Neural cell (in vitro differentiated cells): ENCODE results near the gene STX16. TPM values are rescaled to one million over a fixed set of nuclear protein-coding genes. Genes with fewer than 3 reads are reported as not detected.

Experiments
- H2AFZ ChIP-seq: fragments of 200-600, 300-800 bp; sonication (generic), shearing (Covaris generic); 2 replicates; pipeline ENCODE4 v1.6.0; 2014; ENCODE audit warnings: low read depth, mild to moderate bottlenecking, antibody characterized with exemption, low read length, moderate library complexity
- H3F3A ChIP-seq: fragments of 200-600 bp; shearing (Covaris generic); 2 replicates; pipeline ENCODE4 v1.6.1; 2016; ENCODE audit warnings: mild to moderate bottlenecking, moderate library complexity, mixed read lengths, antibody characterized with exemption, low read length; ENCODE audit not compliant: insufficient read depth, poor library complexity, severe bottlenecking
- H3K27ac ChIP-seq: fragments of 200-600, 300-800 bp; sonication (generic), shearing (Covaris generic); 2 replicates; pipeline ENCODE4 v1.5.1; 2014; ENCODE audit warnings: mild to moderate bottlenecking, low read length, moderate library complexity
- H3K27me3 ChIP-seq: fragments of 300-800, 200-600 bp; sonication (generic), shearing (Covaris generic); 2 replicates; pipeline ENCODE4 v1.6.0; 2014; ENCODE audit warnings: mild to moderate bottlenecking, low read depth, low read length, moderate library complexity; ENCODE audit not compliant: insufficient read depth
- H3K36me3 ChIP-seq: fragments of 300-800, 200-600 bp; sonication (generic), shearing (Covaris generic); 2 replicates; pipeline ENCODE4 v1.5.1; 2014; ENCODE audit warnings: mild to moderate bottlenecking, antibody characterized with exemption, low read length, moderate library complexity; ENCODE audit not compliant: insufficient read depth
- H3K4me2 ChIP-seq: fragments of 300-800, 200-600 bp; sonication (generic), shearing (Covaris generic); 2 replicates; pipeline ENCODE4 v1.6.0; 2014; ENCODE audit warnings: mild to moderate bottlenecking, low read length
- H3K4me3 ChIP-seq: fragments of 300-800, 200-600 bp; sonication (generic), shearing (Covaris generic); 2 replicates; pipeline ENCODE4 v1.5.1; 2014; ENCODE audit warnings: mild to moderate bottlenecking, low read length, moderate library complexity
- H3K79me2 ChIP-seq: fragments of 200-600 bp; shearing (Covaris generic); replicated peaks from 2 replicates; pipeline ENCODE4 v1.6.0; 2014; ENCODE audit warnings: mild to moderate bottlenecking, low read length, moderate library complexity; ENCODE audit not compliant: insufficient read depth
- H3K9ac ChIP-seq: fragments of 300-800, 200-600 bp; sonication (generic), shearing (Covaris generic); 2 replicates; pipeline ENCODE4 v1.6.1; 2016; ENCODE audit warnings: mild to moderate bottlenecking, low read length, mixed read lengths
- H3K9me2 ChIP-seq: fragments of 200-600 bp; shearing (Covaris generic); 2 replicates; pipeline ENCODE4 v1.6.1; 2016; ENCODE audit warnings: mild to moderate bottlenecking, low read length, mixed read lengths; ENCODE audit not compliant: insufficient read depth
- H3K9me3 ChIP-seq: fragments of 200-600, 300-800 bp; sonication (generic), shearing (Covaris generic); 2 replicates; pipeline ENCODE4 v1.6.1; 2016; ENCODE audit warnings: mild to moderate bottlenecking, mixed run types, low read length, moderate library complexity, mixed read lengths
- H4K20me1 ChIP-seq: fragments of 200-600 bp; shearing (Covaris generic); 2 replicates; pipeline ENCODE4 v1.6.1; 2016; ENCODE audit warnings: mild to moderate bottlenecking, mixed run types; ENCODE audit not compliant: insufficient read depth
- EP300 ChIP-seq: fragments of 450-650 bp; conservative IDR thresholded peaks from 2 replicates; pipeline ENCODE4 v1.6.1; 2014; ENCODE audit warnings: antibody characterized with exemption, mild to moderate bottlenecking, moderate library complexity; ENCODE audit not compliant: poor library complexity, severe bottlenecking
- EZH2 ChIP-seq: fragments of 200-600, 300-800 bp; shearing (Covaris generic), sonication (generic); IDR thresholded peaks from 2 replicates; pipeline ENCODE4 v1.6.1; 2014; ENCODE audit warnings: antibody characterized with exemption, low read length, borderline replicate concordance, mild to moderate bottlenecking; ENCODE audit not compliant: insufficient read depth, poor library complexity, severe bottlenecking
- MXI1 ChIP-seq: fragments of 450-650 bp; conservative IDR thresholded peaks from 2 replicates; pipeline ENCODE4 v1.6.1; 2014; ENCODE audit warnings: antibody characterized with exemption, mild to moderate bottlenecking; ENCODE audit not compliant: poor library complexity, severe bottlenecking
- POLR2AphosphoS5 ChIP-seq: IDR thresholded peaks from 2 replicates; pipeline ENCODE4 v1.6.1; 2012
- RAD21 ChIP-seq: fragments of 450-650 bp; conservative IDR thresholded peaks from 2 replicates; pipeline ENCODE4 v1.6.1; 2014; ENCODE audit warnings: antibody characterized with exemption, mild to moderate bottlenecking, moderate library complexity
- SMC3 ChIP-seq: fragments of 450-650 bp; conservative IDR thresholded peaks from 2 replicates; pipeline ENCODE4 v1.6.1; 2014; ENCODE audit warnings: antibody characterized with exemption, mild to moderate bottlenecking, moderate library complexity; ENCODE audit not compliant: poor library complexity
- TAF1 ChIP-seq: IDR thresholded peaks from 2 replicates; pipeline ENCODE4 v1.6.1; 2012; ENCODE audit warnings: low read depth
- polyA plus RNA-seq: library from polyadenylated mRNA; depleted of rRNA; stranded (reverse); fragments of >200 nt; gene quantifications from 2 replicates; pipeline ENCODE4 v1.2.3, GENCODE V29; 2014
- TF ChIP-seq, protein P1 (sequence below): fragments of 450-650 bp; IDR thresholded peaks from 2 replicates; pipeline ENCODE4 v1.5.1; 2014; ENCODE audit warnings: antibody characterized with exemption, mild to moderate bottlenecking, moderate library complexity; ENCODE audit not compliant: poor library complexity, severe bottlenecking
- TF ChIP-seq, protein P2 (sequence below): IDR thresholded peaks from 2 replicates; pipeline ENCODE4 v1.6.1; 2012; ENCODE audit warnings: borderline replicate concordance

The STX16 gene
- polyA plus RNA-seq, 1 donor from 2014 or later, result 120 TPM

DNA sequence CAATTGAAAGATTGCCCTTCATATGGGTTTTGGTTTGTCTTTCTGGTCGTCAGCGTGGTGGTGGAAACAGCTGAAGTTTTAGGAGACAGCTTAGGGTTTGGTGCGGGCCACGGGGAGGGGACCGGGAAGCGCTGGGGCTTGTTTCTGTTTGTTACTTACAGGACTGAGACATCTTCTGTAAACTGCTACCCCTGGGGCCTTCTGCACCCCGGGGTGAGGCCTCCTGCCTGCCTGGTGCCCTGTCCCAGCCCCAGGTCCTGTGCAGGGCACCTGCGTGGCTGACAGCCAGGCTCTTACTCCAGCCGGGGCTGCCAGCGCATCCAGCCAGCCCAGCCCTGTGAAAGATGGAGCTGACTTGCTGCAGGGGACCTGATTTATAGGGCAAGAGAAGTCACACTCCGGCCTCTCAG lies 64.3 kb downstream of the STX16 start:
- H3K9me3 ChIP-seq, result no peaks in the 10 kb centered on the region
- no peak overlapping the region for H3K4me3 ChIP-seq
- no peaks in the 10 kb centered on the region for H3K36me3 ChIP-seq
- no peaks in the 10 kb centered on the region for H3K79me2 ChIP-seq
- H3K27ac ChIP-seq, result no peak overlapping the region
- H3K9me2 ChIP-seq, result no peaks in the 10 kb centered on the region
- no peaks in the 10 kb centered on the region for H4K20me1 ChIP-seq
- TF ChIP-seq, protein P1, sequence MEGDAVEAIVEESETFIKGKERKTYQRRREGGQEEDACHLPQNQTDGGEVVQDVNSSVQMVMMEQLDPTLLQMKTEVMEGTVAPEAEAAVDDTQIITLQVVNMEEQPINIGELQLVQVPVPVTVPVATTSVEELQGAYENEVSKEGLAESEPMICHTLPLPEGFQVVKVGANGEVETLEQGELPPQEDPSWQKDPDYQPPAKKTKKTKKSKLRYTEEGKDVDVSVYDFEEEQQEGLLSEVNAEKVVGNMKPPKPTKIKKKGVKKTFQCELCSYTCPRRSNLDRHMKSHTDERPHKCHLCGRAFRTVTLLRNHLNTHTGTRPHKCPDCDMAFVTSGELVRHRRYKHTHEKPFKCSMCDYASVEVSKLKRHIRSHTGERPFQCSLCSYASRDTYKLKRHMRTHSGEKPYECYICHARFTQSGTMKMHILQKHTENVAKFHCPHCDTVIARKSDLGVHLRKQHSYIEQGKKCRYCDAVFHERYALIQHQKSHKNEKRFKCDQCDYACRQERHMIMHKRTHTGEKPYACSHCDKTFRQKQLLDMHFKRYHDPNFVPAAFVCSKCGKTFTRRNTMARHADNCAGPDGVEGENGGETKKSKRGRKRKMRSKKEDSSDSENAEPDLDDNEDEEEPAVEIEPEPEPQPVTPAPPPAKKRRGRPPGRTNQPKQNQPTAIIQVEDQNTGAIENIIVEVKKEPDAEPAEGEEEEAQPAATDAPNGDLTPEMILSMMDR, result no peak
- no peak for TF ChIP-seq POLR2AphosphoS5
- TF ChIP-seq EZH2, result no peak
- no peak for TF ChIP-seq SMC3
- no peak for TF ChIP-seq MXI1
- TF ChIP-seq TAF1, result no peak
- TF ChIP-seq RAD21, result no peak
- TF ChIP-seq, protein P2, sequence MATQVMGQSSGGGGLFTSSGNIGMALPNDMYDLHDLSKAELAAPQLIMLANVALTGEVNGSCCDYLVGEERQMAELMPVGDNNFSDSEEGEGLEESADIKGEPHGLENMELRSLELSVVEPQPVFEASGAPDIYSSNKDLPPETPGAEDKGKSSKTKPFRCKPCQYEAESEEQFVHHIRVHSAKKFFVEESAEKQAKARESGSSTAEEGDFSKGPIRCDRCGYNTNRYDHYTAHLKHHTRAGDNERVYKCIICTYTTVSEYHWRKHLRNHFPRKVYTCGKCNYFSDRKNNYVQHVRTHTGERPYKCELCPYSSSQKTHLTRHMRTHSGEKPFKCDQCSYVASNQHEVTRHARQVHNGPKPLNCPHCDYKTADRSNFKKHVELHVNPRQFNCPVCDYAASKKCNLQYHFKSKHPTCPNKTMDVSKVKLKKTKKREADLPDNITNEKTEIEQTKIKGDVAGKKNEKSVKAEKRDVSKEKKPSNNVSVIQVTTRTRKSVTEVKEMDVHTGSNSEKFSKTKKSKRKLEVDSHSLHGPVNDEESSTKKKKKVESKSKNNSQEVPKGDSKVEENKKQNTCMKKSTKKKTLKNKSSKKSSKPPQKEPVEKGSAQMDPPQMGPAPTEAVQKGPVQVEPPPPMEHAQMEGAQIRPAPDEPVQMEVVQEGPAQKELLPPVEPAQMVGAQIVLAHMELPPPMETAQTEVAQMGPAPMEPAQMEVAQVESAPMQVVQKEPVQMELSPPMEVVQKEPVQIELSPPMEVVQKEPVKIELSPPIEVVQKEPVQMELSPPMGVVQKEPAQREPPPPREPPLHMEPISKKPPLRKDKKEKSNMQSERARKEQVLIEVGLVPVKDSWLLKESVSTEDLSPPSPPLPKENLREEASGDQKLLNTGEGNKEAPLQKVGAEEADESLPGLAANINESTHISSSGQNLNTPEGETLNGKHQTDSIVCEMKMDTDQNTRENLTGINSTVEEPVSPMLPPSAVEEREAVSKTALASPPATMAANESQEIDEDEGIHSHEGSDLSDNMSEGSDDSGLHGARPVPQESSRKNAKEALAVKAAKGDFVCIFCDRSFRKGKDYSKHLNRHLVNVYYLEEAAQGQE, result no peak
- no peak for TF ChIP-seq EP300
- H3K9ac ChIP-seq, result no peak overlapping the region
- no peak overlapping the region for H3K4me2 ChIP-seq
- no peaks in the 10 kb centered on the region for H3K27me3 ChIP-seq
- no peaks in the 10 kb centered on the region for H3F3A ChIP-seq
- H2AFZ ChIP-seq, result no peak overlapping the region

DNA sequence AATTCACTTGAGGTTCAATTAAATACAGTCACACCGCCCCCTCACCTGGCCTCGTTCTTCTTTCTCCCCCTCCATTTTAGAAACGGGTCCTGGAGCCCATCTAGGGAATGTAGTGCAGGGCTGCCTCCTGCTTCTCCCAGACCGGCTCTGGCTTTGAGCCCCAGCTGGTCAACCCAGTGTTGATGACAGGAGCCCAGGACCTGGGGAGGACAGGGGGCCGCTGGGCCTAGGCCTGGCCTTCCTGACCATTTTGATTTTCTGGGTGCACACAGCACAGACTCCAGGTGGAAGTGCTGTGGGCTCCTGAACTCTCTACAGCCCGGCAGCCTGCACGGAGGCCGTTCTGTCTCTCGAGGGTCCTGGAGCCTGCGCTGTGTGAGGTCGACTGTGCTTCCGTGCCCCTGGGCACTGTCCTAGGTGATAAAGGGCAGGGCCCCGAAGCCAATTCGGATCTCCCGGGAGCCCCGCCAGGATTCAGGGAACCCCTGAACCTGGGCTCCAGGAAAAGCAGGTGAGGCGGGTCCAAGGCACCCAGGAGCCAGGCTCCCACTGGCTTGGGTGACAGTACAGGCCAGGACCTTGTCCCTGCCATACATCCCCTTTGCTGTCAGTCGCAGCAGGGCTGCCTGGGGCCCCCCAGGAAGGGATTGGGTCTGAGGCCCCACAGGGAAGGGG lies 64.9 kb downstream of the STX16 start:
- H4K20me1 ChIP-seq, result no peaks in the 10 kb centered on the region
- no peaks in the 10 kb centered on the region for H3K27me3 ChIP-seq
- no peak overlapping the region for H3K27ac ChIP-seq
- no peak overlapping the region for H3K4me2 ChIP-seq
- H3K9ac ChIP-seq, result no peak overlapping the region
- no peaks in the 10 kb centered on the region for H3K9me3 ChIP-seq
- no peaks in the 10 kb centered on the region for H3K9me2 ChIP-seq
- no peak overlapping the region for H3K4me3 ChIP-seq
- no peaks in the 10 kb centered on the region for H3F3A ChIP-seq
- H2AFZ ChIP-seq, result no peak overlapping the region
- no peaks in the 10 kb centered on the region for H3K79me2 ChIP-seq
- H3K36me3 ChIP-seq, result no peaks in the 10 kb centered on the region
- TF ChIP-seq, protein P1, result no peak
- no peak for TF ChIP-seq TAF1
- TF ChIP-seq, protein P2, result no peak
